HL-60/S4 treated with phorbol 12-myristate 13-acetate at 8.2 ng/mL for 4 days and 3 days (cell line): ENCODE data around the gene RHOF.

ENCODE experiments used
- in situ Hi-C: fragments of 300-500 bp; cut with MboI; formaldehyde crosslinking; loops from 2 replicates; pipeline ENCODE4 v1.15.0; 2022; ENCODE audit warnings: low sequenced_read_pairs

Gene RHOF

GRCh38 chr12:121805171-121806008, 11.9 kb upstream of the RHOF start:
- in situ Hi-C loops, result no loop called here

DNA sequence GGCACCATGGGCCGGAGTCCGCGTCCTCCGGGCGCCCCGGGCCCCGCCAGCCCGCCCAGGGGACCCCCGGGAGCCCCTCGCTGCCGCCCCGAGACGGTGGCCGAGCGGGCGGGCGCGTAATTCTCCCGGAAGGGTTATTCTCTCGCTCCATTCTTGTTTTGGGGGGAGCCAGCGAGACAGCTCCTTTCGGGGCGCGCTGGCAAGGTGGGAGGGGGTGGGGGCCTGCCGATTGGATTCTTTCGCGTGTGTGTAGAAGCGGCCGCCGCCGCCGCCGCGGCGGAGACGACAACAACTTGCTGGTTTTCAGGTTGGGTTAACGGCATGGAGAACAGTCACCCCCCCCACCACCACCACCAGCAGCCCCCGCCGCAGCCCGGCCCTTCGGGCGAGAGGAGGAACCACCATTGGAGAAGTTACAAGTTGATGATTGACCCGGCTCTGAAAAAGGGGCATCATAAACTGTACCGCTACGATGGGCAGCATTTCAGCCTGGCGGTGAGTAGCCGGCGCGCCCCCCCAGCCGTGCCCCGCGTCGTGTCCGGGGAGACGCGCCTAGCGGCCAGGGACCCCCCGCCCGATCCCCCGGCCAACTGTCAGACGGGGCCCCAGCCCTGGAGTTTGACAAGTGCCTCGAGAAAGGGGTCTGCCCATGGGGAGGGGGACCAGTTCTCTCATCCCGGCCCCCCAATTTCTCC, 11.1 kb upstream of the RHOF start:
- in situ Hi-C loops, result no loop called here

DNA sequence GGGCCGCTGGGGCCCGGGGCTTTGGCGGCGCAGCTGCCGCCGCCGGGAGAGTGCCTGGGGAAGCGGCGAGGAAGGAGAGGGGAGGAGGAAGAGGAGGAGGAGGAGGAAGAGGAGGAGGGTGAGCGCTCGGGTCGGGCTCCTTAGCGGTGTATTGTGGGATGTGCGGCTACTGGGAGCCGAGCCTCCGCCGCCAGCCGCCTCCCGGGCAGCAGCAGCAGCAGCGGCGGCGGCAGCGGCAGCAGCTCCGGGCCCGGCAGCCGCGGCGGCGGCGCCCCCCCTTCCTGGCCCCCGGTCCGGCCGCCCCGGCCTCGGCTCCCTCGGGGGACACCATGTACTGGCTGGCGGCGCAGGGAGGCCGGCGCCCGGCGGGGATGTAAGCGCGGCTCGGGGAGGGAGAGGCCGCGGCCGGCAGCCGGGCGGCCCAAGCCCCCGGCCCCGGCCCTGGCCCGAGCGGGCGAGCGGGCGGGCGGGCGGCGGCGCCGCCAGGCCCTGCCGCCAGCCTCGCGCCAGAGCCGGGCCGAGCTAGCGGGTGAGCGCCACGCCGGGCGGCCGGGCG, 10.5 kb upstream of the RHOF start, which contains the start of gene SETD1B:
Gene SETD1B, plus strand, starts transcription at position 149 of the 556 bp plus-strand sequence. CDS start 729 bp downstream, outside the sequence.
- in situ Hi-C loops, result no loop called here

- in situ Hi-C loops, result no loop called here
Observed at GRCh38 chr12:121802843-121803698, 9.6 kb upstream of the RHOF start.

- in situ Hi-C loops, result no loop called here
Observed at GRCh38 chr12:121802485-121802842, 9.0 kb upstream of the RHOF start.

- in situ Hi-C loops, result no loop called here
Observed at GRCh38 chr12:121801595-121802484, 8.4 kb upstream of the RHOF start.

DNA sequence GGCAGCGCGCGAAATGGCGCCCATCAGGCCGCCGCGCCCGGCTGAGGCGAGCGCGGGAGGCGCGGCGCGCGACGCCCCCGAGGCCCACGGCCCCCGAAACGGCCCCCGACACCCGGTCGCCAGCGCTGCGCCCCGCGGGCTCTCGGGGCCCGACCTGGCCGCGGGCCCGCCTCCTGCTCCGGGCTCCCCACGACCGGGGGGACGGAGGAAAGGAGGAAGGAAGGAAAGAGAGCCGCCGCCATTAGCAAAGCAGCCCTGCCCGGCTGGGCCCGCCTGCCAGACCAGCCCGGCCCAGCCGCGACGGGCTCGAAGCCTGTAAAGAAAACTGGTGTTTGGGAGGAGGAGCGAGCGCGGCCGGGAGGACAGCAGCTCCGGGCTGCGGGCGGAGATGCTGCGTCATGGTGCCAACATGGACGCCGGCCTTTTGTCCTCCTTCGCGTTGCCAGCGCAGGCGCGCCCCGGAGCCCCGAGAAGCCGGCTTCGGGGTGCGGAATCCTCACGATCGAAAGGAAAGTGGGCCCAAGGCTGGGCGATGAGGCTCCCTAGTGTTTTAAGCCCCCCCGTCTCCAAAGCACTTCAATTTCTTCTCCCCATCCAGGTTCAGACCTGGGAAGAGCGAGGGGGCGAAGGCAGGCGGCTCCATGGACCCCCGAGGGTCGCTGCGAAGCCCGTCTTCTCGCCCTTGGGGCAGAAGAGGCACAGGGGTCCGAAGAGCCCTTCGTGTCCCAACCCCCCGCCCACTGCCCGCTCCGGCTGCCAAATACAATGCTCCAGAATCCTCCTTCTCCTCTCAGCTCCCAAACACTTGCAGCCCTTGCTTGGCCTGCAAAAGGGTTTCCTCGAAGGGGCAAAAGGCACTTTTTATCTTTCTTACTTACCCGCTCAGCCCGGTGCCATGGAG, 7.5 kb upstream of the RHOF start:
- in situ Hi-C loops, result no loop called here

DNA sequence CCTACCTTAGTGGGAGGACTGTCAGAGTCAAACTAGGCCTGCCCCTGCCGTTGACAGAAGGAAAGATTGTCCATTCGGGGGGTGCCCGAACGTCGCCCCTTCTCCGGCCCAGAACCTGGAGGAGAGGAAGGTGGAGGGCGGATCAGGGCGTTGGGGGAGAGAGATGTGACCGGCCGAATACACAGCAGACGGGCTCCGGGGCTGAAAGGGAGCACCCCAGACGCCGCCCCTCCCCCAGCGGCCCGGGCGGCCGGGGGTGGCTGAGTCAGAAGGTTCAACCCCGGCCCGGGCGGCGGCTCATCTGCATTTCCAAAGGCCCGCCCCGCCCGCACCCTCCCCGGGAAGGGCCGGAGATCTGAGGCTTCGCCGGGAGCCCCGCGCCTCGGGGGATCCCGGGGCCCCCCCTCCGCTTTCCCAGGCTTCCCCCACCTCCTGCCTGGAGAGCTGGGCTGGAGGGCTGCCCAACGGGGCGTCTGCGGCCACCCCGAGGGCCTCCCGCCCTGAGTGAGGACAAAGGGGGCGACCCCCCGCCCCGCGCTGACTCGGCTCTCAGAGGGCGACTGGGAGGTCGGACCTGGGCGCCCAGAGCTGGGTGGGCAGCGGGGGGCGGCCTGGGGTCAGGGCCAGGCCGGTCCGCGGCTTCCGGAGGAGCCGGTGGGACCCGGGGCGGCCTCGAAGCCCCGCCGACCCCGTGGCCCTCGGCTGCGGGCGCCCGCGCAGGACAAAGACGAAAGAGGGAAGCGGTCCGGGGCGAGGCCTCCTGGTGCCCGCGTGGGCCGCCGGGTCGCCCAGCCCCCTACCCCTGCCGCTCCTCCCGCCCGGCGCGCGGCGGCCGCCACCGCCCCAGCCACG, 6.6 kb upstream of the RHOF start:
- in situ Hi-C loops, result loop anchor here (10.0 kb wide), 1 partner anchor 85 kb away; the partner anchor contains the start of gene PSMD9

- in situ Hi-C loops, result loop anchor here (10.0 kb wide), 1 partner anchor 86 kb away; the partner anchor contains the start of gene PSMD9
Observed at GRCh38 chr12:121799156-121799841, 5.8 kb upstream of the RHOF start.

GRCh38 chr12:121798787-121799155, 5.3 kb upstream of the RHOF start:
- in situ Hi-C loops, result loop anchor here (10.0 kb wide), 1 partner anchor 86 kb away; the partner anchor contains the start of gene PSMD9

DNA sequence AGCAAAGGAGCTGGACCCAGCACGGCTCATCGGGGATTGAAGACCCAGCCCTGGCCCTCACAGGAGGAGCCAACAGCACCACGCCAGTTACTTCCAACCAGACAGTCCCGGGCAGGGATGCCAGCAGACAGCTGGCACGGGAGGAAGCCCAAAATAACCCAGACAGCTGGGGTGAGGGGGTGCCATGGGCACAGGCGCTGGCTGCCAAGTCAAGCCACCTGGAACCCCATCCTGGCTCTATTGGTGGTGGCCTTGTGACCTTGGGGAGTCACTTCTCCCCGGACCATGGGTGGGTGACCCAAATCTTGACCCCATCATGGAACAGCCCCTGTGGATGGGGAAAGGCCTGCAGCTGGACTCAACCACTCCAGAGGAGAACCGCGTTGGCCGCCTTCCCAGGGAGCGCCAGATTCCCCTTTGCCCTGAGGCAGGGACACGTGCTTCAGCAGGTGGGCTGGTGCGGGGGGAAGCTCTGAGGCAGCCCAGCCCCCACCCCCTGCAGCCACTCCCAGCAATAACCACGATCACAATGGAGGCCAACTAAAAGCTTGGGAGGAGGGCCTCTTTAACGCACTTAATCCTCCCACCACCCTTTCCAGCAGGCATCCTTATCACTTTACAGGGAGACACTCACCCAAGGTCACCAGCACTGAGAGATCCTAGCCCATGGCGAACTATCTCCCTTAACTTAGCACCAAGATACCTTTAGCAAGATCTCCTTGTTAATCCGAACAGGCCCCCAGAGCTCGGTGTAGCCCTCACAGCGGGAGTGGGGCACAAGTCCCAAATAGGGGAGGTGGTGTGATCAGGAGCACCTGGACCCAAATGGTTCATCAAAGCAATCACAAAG, 4.7 kb upstream of the RHOF start:
- in situ Hi-C loops, result loop anchor here (10.0 kb wide), 1 partner anchor 87 kb away; the partner anchor contains the start of gene PSMD9

DNA sequence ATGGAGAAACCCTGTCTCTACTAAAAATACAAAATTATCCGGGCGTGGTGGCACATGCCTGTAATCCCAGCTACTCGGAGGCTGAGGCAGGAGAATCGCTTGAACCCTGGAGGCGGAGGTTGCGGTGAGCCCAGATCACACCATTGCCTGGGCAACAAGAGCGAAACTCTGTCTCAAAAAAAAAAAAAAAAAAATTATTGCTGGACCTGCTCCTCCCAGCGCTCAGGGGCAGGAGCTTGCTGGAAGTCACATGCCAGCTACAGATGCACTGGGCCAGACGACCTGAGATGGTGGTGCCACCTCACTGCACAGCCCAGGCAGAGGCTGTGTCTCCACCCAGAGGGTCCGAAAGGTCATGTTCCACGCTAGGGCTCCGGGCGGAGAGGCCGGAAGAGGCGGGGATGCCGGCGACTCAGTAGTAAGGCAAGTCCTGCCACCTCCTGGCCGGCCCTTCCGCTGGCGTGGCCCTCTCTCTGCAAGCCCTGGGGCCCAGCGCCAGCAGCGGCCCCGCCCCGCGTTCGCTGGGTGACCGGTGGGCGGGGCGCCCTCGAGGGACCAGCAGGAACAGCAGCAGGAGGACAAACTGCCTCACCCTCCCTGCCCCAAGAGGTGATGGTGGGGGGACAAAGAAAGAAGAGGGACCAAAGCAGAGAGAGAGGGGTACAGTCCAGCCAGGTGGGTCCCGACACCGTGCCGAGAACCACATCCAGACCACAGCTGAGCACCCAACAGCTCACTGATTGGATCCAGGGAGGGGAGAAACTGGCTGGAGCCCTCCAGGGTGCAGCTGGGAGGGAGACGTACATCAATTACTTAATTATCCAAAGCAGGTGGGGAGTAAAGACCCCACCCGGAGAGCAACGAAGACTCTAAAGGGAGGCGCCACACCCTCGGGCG, 3.6 kb upstream of the RHOF start:
- in situ Hi-C loops, result loop anchor here (10.0 kb wide), 1 partner anchor 88 kb away; the partner anchor contains the start of gene PSMD9

DNA sequence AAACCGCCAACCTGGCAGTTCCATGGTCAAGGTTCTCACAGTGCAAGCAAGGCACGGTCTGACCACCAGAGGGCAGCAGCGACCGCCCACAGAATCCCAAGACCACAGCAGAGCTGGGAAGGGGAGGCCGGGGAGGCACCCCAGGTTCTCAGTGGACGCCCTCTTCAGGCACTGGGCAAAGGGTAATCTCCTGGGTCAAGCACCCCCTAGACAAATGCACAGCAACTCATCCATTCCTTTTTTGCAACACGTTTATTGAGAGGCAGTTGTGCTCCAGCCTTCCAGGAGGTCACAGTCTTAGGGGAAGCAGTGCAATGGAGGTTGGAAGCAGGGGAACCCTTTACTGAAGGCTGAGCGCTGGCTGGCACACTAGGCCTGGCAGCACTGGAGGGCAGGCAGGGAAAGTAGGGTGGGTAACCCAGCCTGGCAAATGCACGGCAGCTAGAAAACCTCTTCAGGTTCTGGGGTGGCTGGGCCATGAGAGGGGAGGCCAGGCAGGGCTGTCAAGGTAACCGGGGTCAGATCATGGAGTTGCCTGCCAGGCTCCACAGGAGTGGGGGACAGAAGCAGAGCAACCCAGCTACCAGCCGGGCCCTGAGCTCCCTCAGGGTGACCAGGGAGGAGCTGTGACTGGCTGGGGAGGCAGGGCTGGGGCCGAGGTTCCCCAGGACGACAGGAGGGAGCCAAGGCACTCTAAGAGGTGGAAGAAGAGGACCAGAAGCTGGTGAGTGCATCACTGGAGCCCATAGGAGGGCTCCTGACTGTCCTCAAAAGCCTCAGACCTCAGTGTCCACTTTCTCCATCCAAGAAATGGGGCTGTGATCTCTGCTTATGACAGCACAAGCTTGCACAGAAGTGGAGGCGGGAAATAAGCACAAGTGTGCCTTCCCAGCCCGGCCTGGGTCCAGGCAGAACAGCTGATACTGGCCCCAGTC, 1.8 kb upstream of the RHOF start:
- in situ Hi-C loops, result loop anchor here (10.0 kb wide), 1 partner anchor 90 kb away; the partner anchor contains the start of gene PSMD9

DNA sequence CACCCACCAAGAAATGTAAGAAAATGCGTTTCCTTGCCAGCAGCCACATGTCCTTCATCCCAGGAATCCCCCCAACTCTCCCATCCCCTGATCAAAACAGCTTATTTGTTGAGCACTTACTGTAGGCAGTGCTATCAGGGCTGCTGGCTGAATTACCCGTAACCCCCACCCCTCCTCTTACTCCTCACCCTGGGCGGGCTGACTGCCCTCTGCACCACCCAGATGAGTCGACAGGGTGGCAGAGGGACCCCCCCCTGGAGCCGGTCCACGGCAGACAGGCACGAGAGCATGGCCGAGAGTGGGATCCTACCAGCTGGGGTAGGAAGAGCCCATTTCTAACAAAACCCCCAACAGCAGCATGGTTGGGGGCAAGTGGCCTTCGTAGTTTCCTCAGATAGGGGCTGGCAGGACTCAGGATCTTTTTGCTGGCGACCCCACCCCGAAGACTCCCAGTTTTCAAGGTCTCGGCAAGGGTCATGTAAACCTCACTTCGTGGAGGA, 1.1 kb upstream of the RHOF start:
- in situ Hi-C loops, result loop anchor here (10.0 kb wide), 1 partner anchor 90 kb away; the partner anchor contains the start of gene PSMD9
